Skeletal muscle satellite cell (primary cell): ENCODE results near the gene TSR2. TPM values are rescaled to one million over a fixed set of nuclear protein-coding genes. Genes with fewer than 3 reads are reported as not detected.

Source experiments
- H3K27me3 ChIP-seq: 2 replicates; pipeline ENCODE4 v1.7.0; 2013; ENCODE audit warnings: low read length; ENCODE audit not compliant: control insufficient read depth, insufficient read depth
- H3K36me3 ChIP-seq: 2 replicates; pipeline ENCODE4 v1.7.0; 2013; ENCODE audit warnings: mild to moderate bottlenecking, control low read depth, low read length; ENCODE audit not compliant: insufficient read depth
- H3K4me1 ChIP-seq: 2 replicates; pipeline ENCODE4 v1.7.0; 2013; ENCODE audit warnings: low read length; ENCODE audit not compliant: control insufficient read depth, insufficient read depth
- H3K4me2 ChIP-seq: 2 replicates; pipeline ENCODE4 v1.7.0; 2013; ENCODE audit warnings: mild to moderate bottlenecking, low read length
- H3K4me3 ChIP-seq: 2 replicates; pipeline ENCODE4 v1.7.0; 2013; ENCODE audit warnings: low read length
- H3K9ac ChIP-seq: 2 replicates; pipeline ENCODE4 v1.7.0; 2013; ENCODE audit warnings: mild to moderate bottlenecking, low read depth, low read length, moderate library complexity
- H3K9me3 ChIP-seq: replicated peaks from 2 replicates; pipeline ENCODE4 v1.7.0; 2013; ENCODE audit warnings: mild to moderate bottlenecking, control low read depth, low read length
- total RNA-seq: library from RNA; depleted of rRNA; stranded (reverse); fragments of >200 nt; gene quantifications from 2 replicates; pipeline ENCODE4 v1.2.3, GENCODE V29; 2012; rRNA removed

TSR2 gene
- total RNA-seq: 5.9 and 6.8 TPM in 2 replicates

- Histone ChIP-seq H3K36me3 (peaks cover 10% of the 10 kb centered on the region), H3K4me1 (peaks cover 5% of the 10 kb centered on the region)
These were observed at the start of gene TSR2 for GRCh38 chrX:54439960-54440871. Gene TSR2 (plus strand): TSS chrX:54440404. CDS start chrX:54440422, 18 bp downstream.

GRCh38 chrX:54397113-54397512 is 43.1 kb upstream of the TSR2 start:
- Histone ChIP-seq H3K4me1 (no peaks in the 10 kb centered on the region), H3K36me3 (no peaks in the 10 kb centered on the region), H3K4me3 (no peak overlapping the region), H3K9me3 (no peaks in the 10 kb centered on the region), H3K27me3 (no peaks in the 10 kb centered on the region), H3K4me2 (no peak overlapping the region), H3K9ac (no peak overlapping the region)

More at GRCh38 chrX:54439960-54440871, at the start of gene TSR2:
- Histone ChIP-seq H3K27me3 (no peaks in the 10 kb centered on the region), H3K4me2 (peak within 1 kb of the TSS; percentile 77), H3K9me3 (no peaks in the 10 kb centered on the region), H3K4me3 (peak within 1 kb of the TSS; percentile 72), H3K9ac (peak within 1 kb of the TSS; percentile 79)

GRCh38 chrX:54407266-54407665 is 32.9 kb upstream of the TSR2 start:
- H3K4me3 ChIP-seq: no peak overlapping the region
- no peaks in the 10 kb centered on the region for H3K9me3 ChIP-seq
- no peaks in the 10 kb centered on the region for H3K36me3 ChIP-seq

GRCh38 chrX:54411732-54412131 is 28.5 kb upstream of the TSR2 start:
- H3K36me3 ChIP-seq: no peaks in the 10 kb centered on the region
- no peaks in the 10 kb centered on the region for H3K9me3 ChIP-seq
- no peak overlapping the region for H3K4me2 ChIP-seq
- no peak overlapping the region for H3K4me3 ChIP-seq
- H3K27me3 ChIP-seq: peaks cover 6% of the 10 kb centered on the region
- no peak overlapping the region for H3K9ac ChIP-seq
- no peaks in the 10 kb centered on the region for H3K4me1 ChIP-seq

More at GRCh38 chrX:54407266-54407665, 32.9 kb upstream of the TSR2 start:
- no peaks in the 10 kb centered on the region for H3K4me1 ChIP-seq
- no peaks in the 10 kb centered on the region for H3K27me3 ChIP-seq
- H3K9ac ChIP-seq: no peak overlapping the region
- H3K4me2 ChIP-seq: no peak overlapping the region

- H3K9ac ChIP-seq: no peak overlapping the region
- no peaks in the 10 kb centered on the region for H3K4me1 ChIP-seq
- no peak overlapping the region for H3K4me2 ChIP-seq
- H3K27me3 ChIP-seq: peaks cover 6% of the 10 kb centered on the region
- H3K4me3 ChIP-seq: no peak overlapping the region
- H3K9me3 ChIP-seq: no peaks in the 10 kb centered on the region
- H3K36me3 ChIP-seq: no peaks in the 10 kb centered on the region
These were observed 26.5 kb upstream of the TSR2 start for GRCh38 chrX:54413753-54414152.

GRCh38 chrX:54415534-54416350 is 24.5 kb upstream of the TSR2 start:
- Histone ChIP-seq H3K4me2 (no peak overlapping the region), H3K4me1 (no peaks in the 10 kb centered on the region), H3K4me3 (no peak overlapping the region), H3K9me3 (no peaks in the 10 kb centered on the region), H3K36me3 (no peaks in the 10 kb centered on the region), H3K9ac (no peak overlapping the region), H3K27me3 (peaks cover 6% of the 10 kb centered on the region)

- Histone ChIP-seq H3K36me3 (no peaks in the 10 kb centered on the region), H3K27me3 (peaks cover 6% of the 10 kb centered on the region), H3K9ac (no peak overlapping the region), H3K4me3 (no peak overlapping the region), H3K9me3 (no peaks in the 10 kb centered on the region), H3K4me1 (no peaks in the 10 kb centered on the region), H3K4me2 (no peak overlapping the region)
These were observed 23.2 kb upstream of the TSR2 start for GRCh38 chrX:54416965-54417364.

- H3K9me3 ChIP-seq: no peaks in the 10 kb centered on the region
- no peak overlapping the region for H3K4me3 ChIP-seq
- H3K4me2 ChIP-seq: no peak overlapping the region
- H3K36me3 ChIP-seq: no peaks in the 10 kb centered on the region
- H3K27me3 ChIP-seq: no peaks in the 10 kb centered on the region
- H3K4me1 ChIP-seq: no peaks in the 10 kb centered on the region
- H3K9ac ChIP-seq: no peak overlapping the region
These were observed 20.5 kb upstream of the TSR2 start for GRCh38 chrX:54419559-54420302.

- Histone ChIP-seq H3K36me3 (no peaks in the 10 kb centered on the region), H3K9me3 (no peaks in the 10 kb centered on the region), H3K27me3 (no peaks in the 10 kb centered on the region), H3K4me3 (no peak overlapping the region), H3K4me2 (no peak overlapping the region), H3K9ac (no peak overlapping the region), H3K4me1 (no peaks in the 10 kb centered on the region)
These were observed 18.0 kb upstream of the TSR2 start for GRCh38 chrX:54422168-54422567.

GRCh38 chrX:54423161-54423888 is 16.9 kb upstream of the TSR2 start:
- H3K9ac ChIP-seq: no peak overlapping the region
- no peaks in the 10 kb centered on the region for H3K27me3 ChIP-seq
- H3K36me3 ChIP-seq: no peaks in the 10 kb centered on the region

More at GRCh38 chrX:54423161-54423888, 16.9 kb upstream of the TSR2 start:
- no peaks in the 10 kb centered on the region for H3K9me3 ChIP-seq
- H3K4me3 ChIP-seq: no peak overlapping the region
- no peak overlapping the region for H3K4me2 ChIP-seq
- H3K4me1 ChIP-seq: no peaks in the 10 kb centered on the region
